ENCODE measurements around the gene SEC22C. TPM values are rescaled to one million over a fixed set of nuclear protein-coding genes. Genes with fewer than 3 reads are reported as not detected.

Gene SEC22C
- total and polyA plus RNA-seq, 7 donors: 8.4 to 89.2 (median 48.5) TPM

GRCh38 chr3:42544492-42545283, 37.1 kb downstream of the SEC22C start:
- TF ChIP-seq POLR2A (IDR thresholded peaks at IDR 0.05) (no peak), CTCF (IDR thresholded peaks at IDR 0.05) (no peak), EP300 (IDR thresholded peaks at IDR 0.05) (peak in 1 of 4 donors; percentile 19)
- Histone ChIP-seq H3K9me3 (no peaks in the 10 kb centered on the region), H3K27me3 (no peaks in the 10 kb centered on the region), H3K4me3 (no peak overlapping the region), H3K27ac (peak overlapping the region in 2 of 4 donors; percentile 22 to 31), H3K4me1 (peaks cover 0 to 18% (median 4%) of the 10 kb centered on the region in 4 donors), H3K36me3 (peaks cover 0 to 21% (median 1%) of the 10 kb centered on the region in 4 donors)
- WGBS, 2 donors: 10 to 55% methylated on average over 12 of the region's 12 CpGs
- peak; percentile 59 for DNase-seq
- intact Hi-C loops (cut with DNase I): loop anchor here (5.0 kb wide), 1 partner anchor 317 kb away; no protein-coding TSS in a partner anchor

- H3K27me3 ChIP-seq: no peaks in the 10 kb centered on the region
- H3K36me3 ChIP-seq: no peaks in the 10 kb centered on the region
- DNase-seq: peak; percentile 36
- no peak overlapping the region for H3K4me3 ChIP-seq
- H3K27ac ChIP-seq: no peak overlapping the region
- no peaks in the 10 kb centered on the region for H3K9me3 ChIP-seq
- intact Hi-C loops (cut with DNase I): no loop called here
- H3K4me1 ChIP-seq: peaks cover 0 to 12% (median 2%) of the 10 kb centered on the region in 4 donors
- TF ChIP-seq CTCF (IDR thresholded peaks at IDR 0.05) (no peak), POLR2A (IDR thresholded peaks at IDR 0.05) (no peak), POLR2AphosphoS5 (IDR thresholded peaks at IDR 0.05) (no peak), EP300 (IDR thresholded peaks at IDR 0.05) (no peak)
- 74 to 80% methylated on average over 3 of the region's 3 CpGs for WGBS, 2 donors
Observed at GRCh38 chr3:42541079-42541478, 40.7 kb downstream of the SEC22C start.

GRCh38 chr3:42539871-42540714, 41.7 kb downstream of the SEC22C start:
- no peaks in the 10 kb centered on the region for H3K9me3 ChIP-seq
- H3K27ac ChIP-seq: no peak overlapping the region
- DNase-seq: peak; percentile 61
- H3K4me3 ChIP-seq: no peak overlapping the region
- H3K27me3 ChIP-seq: no peaks in the 10 kb centered on the region
- intact Hi-C loops (cut with DNase I): no loop called here
- WGBS, 2 donors: 36 to 61% methylated on average over 14 of the region's 14 CpGs
- H3K36me3 ChIP-seq: no peaks in the 10 kb centered on the region
- TF ChIP-seq POLR2AphosphoS5 (IDR thresholded peaks at IDR 0.05) (no peak), CTCF (IDR thresholded peaks at IDR 0.05) (peak; percentile 13 to 63 (median 51)), EP300 (IDR thresholded peaks at IDR 0.05) (no peak), POLR2A (IDR thresholded peaks at IDR 0.05) (no peak)
- peaks cover 0 to 9% (median 2%) of the 10 kb centered on the region in 4 donors for H3K4me1 ChIP-seq

DNA sequence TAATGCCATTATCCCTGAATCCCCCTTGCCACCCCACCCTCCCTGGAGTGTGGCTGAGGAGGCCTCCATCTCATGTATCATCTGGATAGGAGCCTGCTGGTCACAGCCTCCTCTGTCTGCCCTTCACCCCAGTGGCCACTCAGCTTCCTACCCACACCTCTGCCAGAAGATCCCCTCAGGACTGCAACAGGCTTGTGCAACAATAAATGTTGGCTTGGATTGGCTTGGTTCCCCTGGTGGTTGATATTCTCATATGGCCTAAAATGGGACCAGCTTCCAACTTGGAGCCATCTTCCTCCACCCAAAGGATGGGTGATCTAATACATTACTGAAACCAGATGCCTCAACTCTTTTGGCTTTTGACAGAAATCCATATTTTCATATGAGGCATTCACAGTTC, 44.4 kb downstream of the SEC22C start:
- H3K36me3 ChIP-seq: no peaks in the 10 kb centered on the region
- no peaks in the 10 kb centered on the region for H3K9me3 ChIP-seq
- H3K4me1 ChIP-seq: no peaks in the 10 kb centered on the region
- intact Hi-C loops (cut with DNase I): no loop called here
- no peak for DNase-seq
- H3K4me3 ChIP-seq: no peak overlapping the region
- no peaks in the 10 kb centered on the region for H3K27me3 ChIP-seq
- TF ChIP-seq POLR2A (IDR thresholded peaks at IDR 0.05) (no peak), EP300 (IDR thresholded peaks at IDR 0.05) (no peak), POLR2AphosphoS5 (IDR thresholded peaks at IDR 0.05) (no peak), CTCF (IDR thresholded peaks at IDR 0.05) (no peak)
- no peak overlapping the region for H3K27ac ChIP-seq
